Activated CD8-positive, alpha-beta memory T cell treated with anti-CD3 and anti-CD28 coated beads, Interleukin-2, amount 10 ng/mL, durations not matched to agents 7 days and 5 days (primary cell): Measurements from ENCODE around the gene FHOD1. TPM values are rescaled to one million over a fixed set of nuclear protein-coding genes. Genes with fewer than 3 reads are reported as not detected.

Experiments
- ATAC-seq: fragments of 150-1000 bp; cut with Tn5 transposase; one replicate; pipeline ENCODE4 v1.10.0; 2021; ENCODE audit warnings: moderate library complexity
- CTCF ChIA-PET: fragments of 350-600 bp; sonication (Branson Sonifier 250); formaldehyde crosslinking; loops from one replicate; lab custom pipeline; 2021; ENCODE audit warnings: antibody characterized with exemption; lab: Charles Lee
- DNase-seq: peaks from one replicate; pipeline ENCODE4 v3.0.0-alpha.2; 2020
- H3K27ac Mint-ChIP-seq: one replicate; pipeline ENCODE4 v1.8.0; 2021; ENCODE audit warnings: mild to moderate bottlenecking, mixed read lengths
- H3K27me3 Mint-ChIP-seq: one replicate; pipeline ENCODE4 v1.8.0; 2021; ENCODE audit warnings: mixed read lengths
- H3K36me3 Mint-ChIP-seq: one replicate; pipeline ENCODE4 v1.8.0; 2021; ENCODE audit warnings: mild to moderate bottlenecking, mixed read lengths
- H3K4me1 Mint-ChIP-seq: one replicate; pipeline ENCODE4 v1.8.0; 2021; ENCODE audit warnings: mixed read lengths
- H3K4me3 Mint-ChIP-seq: one replicate; pipeline ENCODE4 v1.8.0; 2021; ENCODE audit warnings: mild to moderate bottlenecking, moderate library complexity, mixed read lengths
- H3K9me3 Mint-ChIP-seq: one replicate; pipeline ENCODE4 v1.8.0; 2022; ENCODE audit warnings: low read depth, mixed read lengths
- total RNA-seq, 2 experiments: library from RNA; stranded (reverse); gene quantifications; one replicate each; pipeline ENCODE4 v1.2.3, GENCODE V29; 2021

Gene FHOD1
- total RNA-seq, 2 experiments from 2014 or later: 101 to 111 TPM

DNA sequence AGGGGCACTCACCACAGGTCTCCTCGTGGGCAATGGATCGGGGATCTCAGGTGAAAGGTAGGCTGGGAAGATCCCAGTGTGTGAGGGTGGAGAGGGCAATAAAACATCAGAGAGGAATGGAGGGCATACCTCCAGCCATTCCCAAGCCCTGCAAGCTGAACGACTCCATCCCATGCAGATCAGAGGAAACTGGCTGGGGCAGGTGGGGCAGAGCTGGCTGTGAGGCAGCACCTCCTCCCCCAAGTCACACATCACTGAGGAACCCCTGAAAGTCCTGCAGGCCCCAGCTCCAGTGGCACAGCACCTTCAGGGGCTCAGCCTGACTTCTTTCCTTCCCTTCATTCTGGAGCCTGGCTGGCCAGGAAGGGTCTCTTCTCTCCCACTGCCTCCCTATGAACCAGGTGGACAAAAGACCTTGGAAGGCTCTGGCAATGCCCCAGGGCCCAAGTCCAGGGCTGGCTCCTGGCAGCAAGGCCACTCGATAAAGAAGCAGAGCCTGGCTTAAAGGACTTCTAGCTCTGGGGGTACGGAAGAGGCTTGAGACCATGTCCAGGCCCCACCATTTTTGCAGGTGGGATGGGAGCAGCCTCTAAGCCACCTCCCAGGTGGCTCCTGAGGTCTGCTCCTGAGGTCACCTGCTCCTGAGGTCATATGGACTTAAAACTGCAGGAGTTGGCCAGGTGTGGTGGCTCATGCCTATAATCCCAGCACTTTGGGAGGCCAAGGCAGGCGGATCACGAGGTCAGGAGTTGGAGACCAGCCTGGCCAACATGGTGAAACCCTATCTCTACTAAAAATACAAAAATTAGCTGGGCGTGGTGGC, 33.9 kb downstream of the FHOD1 start:
- CTCF ChIA-PET: interaction anchor here (1.1 kb wide), 1 partner anchor 603 kb away, joined by 3 read pairs; no protein-coding TSS in a partner anchor

DNA sequence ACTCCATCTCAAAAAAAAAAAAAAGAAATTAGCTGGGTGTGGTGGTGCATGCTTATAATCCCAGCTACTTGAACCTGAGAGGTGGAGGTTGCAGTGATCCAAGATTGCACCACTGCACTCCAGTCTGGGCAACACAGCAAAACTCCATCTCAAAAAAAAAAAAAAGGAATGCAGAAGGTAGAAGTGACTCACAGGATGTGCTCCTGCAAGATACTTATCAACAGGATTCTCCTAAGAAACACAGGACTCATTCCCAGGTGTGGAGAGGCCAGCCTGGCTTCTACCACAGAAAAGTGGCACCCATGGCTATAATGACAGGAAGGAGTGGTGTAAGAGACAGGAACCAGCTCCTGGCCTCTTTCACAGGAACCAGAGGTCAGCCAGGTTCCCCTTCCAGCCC, 34.5 kb downstream of the FHOD1 start:
- CTCF ChIA-PET: interaction anchor here (1.1 kb wide), 1 partner anchor 603 kb away, joined by 3 read pairs; no protein-coding TSS in a partner anchor
- Mint-ChIP-seq H3K36me3 (no peaks in the 10 kb centered on the region), H3K9me3 (no peaks in the 10 kb centered on the region), H3K27me3 (no peaks in the 10 kb centered on the region), H3K4me3 (no peak overlapping the region), H3K4me1 (no peaks in the 10 kb centered on the region), H3K27ac (no peak overlapping the region)
- ATAC-seq (no peak), DNase-seq (no peak)

More for the DNA sequence above, 33.9 kb downstream of the FHOD1 start:
- Mint-ChIP-seq H3K27me3 (no peaks in the 10 kb centered on the region), H3K4me1 (no peaks in the 10 kb centered on the region), H3K9me3 (no peaks in the 10 kb centered on the region), H3K4me3 (no peak overlapping the region), H3K27ac (no peak overlapping the region), H3K36me3 (no peaks in the 10 kb centered on the region)
- no peak for ATAC-seq
- DNase-seq: no peak

DNA sequence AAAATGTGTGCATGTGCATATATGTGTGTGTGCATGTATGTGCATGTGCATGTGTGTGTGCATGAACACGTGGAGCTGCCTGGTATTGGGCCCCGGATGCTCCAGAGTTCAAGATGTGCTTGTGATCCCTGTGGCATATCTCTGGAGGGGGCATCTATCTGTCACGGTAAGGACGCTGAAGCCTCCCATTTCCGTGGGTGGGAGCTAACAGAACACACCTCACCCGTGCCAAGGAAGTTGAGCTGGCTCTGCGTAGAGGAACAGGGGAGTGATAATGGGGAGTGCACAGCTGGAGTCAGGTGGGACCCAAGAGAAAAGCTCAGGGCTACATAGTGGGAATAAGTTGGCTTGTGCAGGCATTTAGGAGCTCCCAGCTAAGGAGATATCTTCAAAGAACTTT, 35.6 kb downstream of the FHOD1 start:
- CTCF ChIA-PET: interaction anchor here (0.8 to 1.3 kb wide), 2 partner anchors 12 to 67 kb away, joined by 3 to 4 read pairs; no protein-coding TSS in a partner anchor
- no peaks in the 10 kb centered on the region for H3K9me3 Mint-ChIP-seq
- no peak for DNase-seq

GRCh38 chr16:67210069-67210937, 37.0 kb downstream of the FHOD1 start:
- DNase-seq: no peak

More for the DNA sequence above, 35.6 kb downstream of the FHOD1 start:
- no peaks in the 10 kb centered on the region for H3K27me3 Mint-ChIP-seq
- no peaks in the 10 kb centered on the region for H3K36me3 Mint-ChIP-seq
- no peak overlapping the region for H3K4me3 Mint-ChIP-seq
- ATAC-seq: no peak
- no peak overlapping the region for H3K27ac Mint-ChIP-seq
- no peaks in the 10 kb centered on the region for H3K4me1 Mint-ChIP-seq

GRCh38 chr16:67209565-67209964, 37.7 kb downstream of the FHOD1 start:
- CTCF ChIA-PET: interaction anchor here (1.0 kb wide), 1 partner anchor 38 kb away, joined by 3 read pairs; the partner anchor contains the start of gene FHOD1
- ATAC-seq: no peak

More at GRCh38 chr16:67210069-67210937, 37.0 kb downstream of the FHOD1 start:
- Mint-ChIP-seq H3K27ac (no peak overlapping the region), H3K36me3 (no peaks in the 10 kb centered on the region), H3K27me3 (no peaks in the 10 kb centered on the region), H3K4me3 (no peak overlapping the region), H3K4me1 (no peaks in the 10 kb centered on the region), H3K9me3 (no peaks in the 10 kb centered on the region)
- CTCF ChIA-PET: interaction anchor here (0.8 to 1.0 kb wide), 2 partner anchors 13 to 37 kb away, joined by 3 read pairs; partner anchors contain the start of gene FHOD1
- no peak for ATAC-seq

GRCh38 chr16:67208154-67208896, 39.0 kb downstream of the FHOD1 start:
- no peak overlapping the region for H3K27ac Mint-ChIP-seq
- no peaks in the 10 kb centered on the region for H3K36me3 Mint-ChIP-seq
- CTCF ChIA-PET: interaction anchor here (1.8 kb wide), 1 partner anchor 10 kb away, joined by 9 read pairs; the partner anchor contains the start of gene ELMO3
- H3K4me3 Mint-ChIP-seq: no peak overlapping the region
- DNase-seq (no peak), ATAC-seq (no peak)
- no peaks in the 10 kb centered on the region for H3K27me3 Mint-ChIP-seq
- no peaks in the 10 kb centered on the region for H3K9me3 Mint-ChIP-seq
- no peaks in the 10 kb centered on the region for H3K4me1 Mint-ChIP-seq

More at GRCh38 chr16:67209565-67209964, 37.7 kb downstream of the FHOD1 start:
- no peak for DNase-seq
- Mint-ChIP-seq H3K27me3 (no peaks in the 10 kb centered on the region), H3K4me1 (no peaks in the 10 kb centered on the region), H3K27ac (no peak overlapping the region), H3K9me3 (no peaks in the 10 kb centered on the region), H3K36me3 (no peaks in the 10 kb centered on the region), H3K4me3 (no peak overlapping the region)

- DNase-seq (no peak), ATAC-seq (no peak)
- Mint-ChIP-seq H3K4me3 (no peak overlapping the region), H3K27me3 (no peaks in the 10 kb centered on the region), H3K36me3 (no peaks in the 10 kb centered on the region), H3K9me3 (no peaks in the 10 kb centered on the region), H3K4me1 (no peaks in the 10 kb centered on the region), H3K27ac (no peak overlapping the region)
- CTCF ChIA-PET: interaction anchor here (0.6 to 1.8 kb wide), 2 partner anchors 9 to 11 kb away, joined by 3 to 9 read pairs; partner anchors contain the start of gene ELMO3
Measured at GRCh38 chr16:67207249-67208091, 39.8 kb downstream of the FHOD1 start.

- no peak overlapping the region for H3K4me3 Mint-ChIP-seq
- H3K36me3 Mint-ChIP-seq: no peaks in the 10 kb centered on the region
- ATAC-seq (no peak), DNase-seq (no peak)
- no peaks in the 10 kb centered on the region for H3K27me3 Mint-ChIP-seq
- CTCF ChIA-PET: interaction anchor here (0.6 kb wide), 1 partner anchor 12 kb away, joined by 3 read pairs; no protein-coding TSS in a partner anchor
- H3K9me3 Mint-ChIP-seq: no peaks in the 10 kb centered on the region
- no peaks in the 10 kb centered on the region for H3K4me1 Mint-ChIP-seq
- H3K27ac Mint-ChIP-seq: no peak overlapping the region
Measured at GRCh38 chr16:67206838-67207248, 40.4 kb downstream of the FHOD1 start.

DNA sequence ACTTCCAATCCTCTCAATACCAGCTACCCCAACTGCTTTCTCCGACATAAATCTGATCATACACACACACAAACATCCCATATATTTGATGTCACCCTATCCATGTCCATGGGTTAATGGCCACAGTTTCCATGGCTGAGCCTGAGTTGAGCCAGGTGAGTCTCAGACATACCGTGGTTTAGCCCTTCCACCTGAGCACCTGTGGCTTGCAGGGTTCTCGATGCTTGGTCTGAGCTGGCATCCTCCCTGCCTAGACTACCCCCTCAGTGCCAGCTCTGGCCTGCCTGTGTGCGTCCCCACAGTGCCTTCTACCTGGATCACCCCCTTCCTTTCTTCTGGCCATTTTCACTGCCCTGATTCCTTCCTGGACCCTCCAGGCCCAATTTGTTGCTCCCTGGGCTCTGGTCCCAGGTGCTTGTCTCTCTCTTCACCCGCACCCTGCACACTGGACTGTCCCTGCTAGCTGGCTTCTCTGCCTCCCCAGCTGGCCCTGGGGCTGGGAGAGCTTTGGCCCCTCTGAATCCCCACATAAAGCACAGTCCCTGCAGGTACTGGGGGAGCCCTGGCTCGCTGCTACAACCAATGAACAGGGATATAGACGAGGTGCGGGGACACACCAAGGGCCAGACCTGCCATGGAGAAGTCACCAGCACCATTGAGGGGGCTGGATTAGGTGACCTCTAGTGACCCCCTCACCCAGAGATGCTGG, 41.0 kb downstream of the FHOD1 start:
- CTCF ChIA-PET: no interaction called here
- Mint-ChIP-seq H3K36me3 (peaks cover under 1% of the 10 kb centered on the region), H3K4me3 (no peak overlapping the region), H3K4me1 (no peaks in the 10 kb centered on the region), H3K27ac (no peak overlapping the region), H3K9me3 (no peaks in the 10 kb centered on the region), H3K27me3 (no peaks in the 10 kb centered on the region)
- DNase-seq (no peak), ATAC-seq (no peak)

GRCh38 chr16:67204076-67204475, 43.2 kb downstream of the FHOD1 start:
- no peaks in the 10 kb centered on the region for H3K9me3 Mint-ChIP-seq
- H3K4me3 Mint-ChIP-seq: no peak overlapping the region
- ATAC-seq (no peak), DNase-seq (no peak)
- peaks cover 7% of the 10 kb centered on the region for H3K36me3 Mint-ChIP-seq
- H3K4me1 Mint-ChIP-seq: no peaks in the 10 kb centered on the region
- no peaks in the 10 kb centered on the region for H3K27me3 Mint-ChIP-seq
- CTCF ChIA-PET: interaction anchor here (1.0 kb wide), 1 partner anchor 15 kb away, joined by 3 read pairs; no protein-coding TSS in a partner anchor
- H3K27ac Mint-ChIP-seq: no peak overlapping the region

- Mint-ChIP-seq H3K36me3 (peaks cover 9% of the 10 kb centered on the region), H3K27me3 (no peaks in the 10 kb centered on the region), H3K27ac (no peak overlapping the region), H3K4me1 (no peaks in the 10 kb centered on the region), H3K9me3 (no peaks in the 10 kb centered on the region), H3K4me3 (no peak overlapping the region)
- DNase-seq (no peak), ATAC-seq (no peak)
- CTCF ChIA-PET: interaction anchor here (1.2 kb wide), 1 partner anchor 9 kb away, joined by 3 read pairs; no protein-coding TSS in a partner anchor
Measured at GRCh38 chr16:67202956-67203493, 44.3 kb downstream of the FHOD1 start.
